ENCODE data around the gene TFAP2A.

Gene TFAP2A

GRCh38 chr6:10398446-10399218 is 16.2 kb downstream of the TFAP2A start:
- no peak for DNase-seq

- no peak for DNase-seq
Measured at GRCh38 chr6:10397756-10398445, 17.0 kb downstream of the TFAP2A start.

- DNase-seq: no peak
Measured at GRCh38 chr6:10396785-10397184, 18.1 kb downstream of the TFAP2A start.

- DNase-seq: no peak
Measured at GRCh38 chr6:10395704-10396546, 18.9 kb downstream of the TFAP2A start.

- no peak for DNase-seq
Measured at GRCh38 chr6:10395171-10395703, 19.6 kb downstream of the TFAP2A start.

GRCh38 chr6:10393544-10394225 is 21.2 kb downstream of the TFAP2A start:
- no peak for DNase-seq

GRCh38 chr6:10391799-10392198 is 23.1 kb downstream of the TFAP2A start:
- no peak for DNase-seq

GRCh38 chr6:10391299-10391630 is 23.6 kb downstream of the TFAP2A start:
- no peak for DNase-seq

- DNase-seq: no peak
Measured at GRCh38 chr6:10390495-10391298, 24.2 kb downstream of the TFAP2A start.

GRCh38 chr6:10389739-10390494 is 25.0 kb downstream of the TFAP2A start:
- DNase-seq: no peak

GRCh38 chr6:10386756-10387654 is 27.9 kb downstream of the TFAP2A start:
- no peak for DNase-seq

- no peak for DNase-seq
Measured at GRCh38 chr6:10386220-10386619, 28.7 kb downstream of the TFAP2A start.

- no peak for DNase-seq
Measured at GRCh38 chr6:10385524-10386132, 29.2 kb downstream of the TFAP2A start.

- DNase-seq: no peak
Measured at GRCh38 chr6:10384610-10385523, 30.0 kb downstream of the TFAP2A start.

GRCh38 chr6:10384091-10384609 is 30.7 kb downstream of the TFAP2A start:
- DNase-seq: no peak

GRCh38 chr6:10383331-10384090 is 31.4 kb downstream of the TFAP2A start:
- no peak for DNase-seq

GRCh38 chr6:10382728-10383330 is 32.0 kb downstream of the TFAP2A start:
- DNase-seq: no peak
